Spleen (tissue), 11 donors: ENCODE results near the gene LRP1. TPM values are rescaled to one million over a fixed set of nuclear protein-coding genes. Genes with fewer than 3 reads are reported as not detected.

Experiments used
- DNase-seq: peaks from one replicate; pipeline ENCODE4 v3.0.0-alpha.2; 2020
- H3K27ac ChIP-seq, 8 donors: fragments of 200-600 bp; sonication (generic) in 7 of 8; 1 replicate in 4 of 8; 2 replicates in 4 of 8; pipeline versions ENCODE4 v1.5.0 to v1.8.0; 2016 to 2021; ENCODE audit warnings: inconsistent platforms in 4 of 8, mild to moderate bottlenecking in 4 of 8, moderate library complexity in 1 of 8
- H3K27me3 ChIP-seq, 7 donors: fragments of 200-600 bp; sonication (generic) in 6 of 7; replicated peaks in 1 of 7; 1 replicate in 4 of 7; 2 replicates in 3 of 7; pipeline versions ENCODE4 v1.5.0 to v1.8.0; 2016 to 2021; ENCODE audit warnings: inconsistent platforms in 3 of 7, mild to moderate bottlenecking in 1 of 7
- H3K36me3 ChIP-seq, 6 donors: fragments of 200-600 bp; sonication (generic) in 5 of 6; 1 replicate in 4 of 6; 2 replicates in 2 of 6; pipeline versions ENCODE4 v1.5.0 to v1.8.0; 2016 to 2021; ENCODE audit warnings: inconsistent platforms in 2 of 6
- H3K4me1 ChIP-seq, 6 donors: fragments of 200-600 bp; sonication (generic) in 5 of 6; 1 replicate in 3 of 6; 2 replicates in 3 of 6; pipeline versions ENCODE4 v1.5.0 to v1.8.0; 2016 to 2021; ENCODE audit warnings: inconsistent platforms in 3 of 6
- H3K4me3 ChIP-seq, 8 donors: fragments of 200-600 bp; sonication (generic) in 7 of 8; 1 replicate in 4 of 8; 2 replicates in 4 of 8; pipeline versions ENCODE4 v1.5.0 to v1.8.0; 2016 to 2021; ENCODE audit warnings: inconsistent platforms in 4 of 8, mild to moderate bottlenecking in 4 of 8, moderate library complexity in 2 of 8
- H3K9me3 ChIP-seq, 8 donors: fragments of 200-600 bp; sonication (generic) in 7 of 8; 1 replicate in 4 of 8; 2 replicates in 4 of 8; pipeline versions ENCODE4 v1.5.0 to v1.8.0; 2016 to 2021; ENCODE audit warnings: inconsistent platforms in 4 of 8
- CTCF ChIP-seq, 11 experiments: fragments of 200-600 bp in 7 of 11; fragments of 450-650 bp in 4 of 11; sonication (generic) in 4 of 11; IDR thresholded peaks in 8 of 11; conservative IDR thresholded peaks in 3 of 11; 1 replicate in 7 of 11; 2 replicates in 4 of 11; pipeline versions ENCODE4 v1.4.0 to v1.8.0; 2016 to 2021; ENCODE audit warnings: antibody characterized with exemption in 11 of 11, inconsistent platforms in 4 of 11, mild to moderate bottlenecking in 1 of 11
- POLR2A ChIP-seq, 3 donors: fragments of 450-650 bp; IDR thresholded peaks; one replicate each; pipeline ENCODE4 v1.5.1; 2017; ENCODE audit warnings: antibody characterized with exemption in 3 of 3, mild to moderate bottlenecking in 1 of 3
- POLR2AphosphoS5 ChIP-seq, 3 donors: sonication (generic); formaldehyde crosslinking; IDR thresholded peaks; one replicate each; pipeline ENCODE4 v1.5.1; 2017; ENCODE audit warnings: antibody characterized with exemption in 3 of 3
- WGBS, 5 donors: extraction: QIAGEN DNeasy Blood & Tissue Kit in 3 of 5; methylation state at CpG; one replicate each; pipeline versions ENCODE4 v1.1.5 to v1.1.7; 2013 to 2018; 5-methylcytosine and 5-hydroxymethylcytosine counted together
- intact Hi-C: fragments of 100-400 bp; cut with DNase I; formaldehyde crosslinking; loops from one replicate; pipeline ENCODE4 v1.15.0; 2023; ENCODE audit warnings: low total_unique reads
- polyA plus RNA-seq, 3 donors: library from polyadenylated mRNA; stranded (reverse); fragments of 200-250 nt; gene quantifications; one replicate each; pipeline ENCODE4 v1.2.1, GENCODE V29; 2013
- total RNA-seq, 7 donors: library from RNA; depleted of rRNA in 3 of 7; stranded (reverse); fragments of >200 nt in 3 of 7; fragmentation: NEBNext Ultra II Directional in 4 of 7; extraction: Animal tissue kit (Norgen Biotek cat#: 25700) in 4 of 7; gene quantifications; one replicate each; pipeline versions ENCODE4 v1.1.0 to v1.2.1, GENCODE V29; 2016 to 2021
- donor health status: healthy with polysubstance abuse.
- donor health status: DM: no; HTN: no; CAD: no; lungs with moderate emphysema.
- donor health status: DM: no; HTN: no; CAD: no.
- donor health status: Bipolar disorder and iron deficiency.
- donor health status: healthy.
- donor health status: DM: no; HTN: no; CAD: no.
- donor health status: DM: yes; HTN: yes; CAD: no.

The LRP1 gene
- total and polyA plus RNA-seq, 10 donors = 8.9 to 216 (median 159) TPM

DNA sequence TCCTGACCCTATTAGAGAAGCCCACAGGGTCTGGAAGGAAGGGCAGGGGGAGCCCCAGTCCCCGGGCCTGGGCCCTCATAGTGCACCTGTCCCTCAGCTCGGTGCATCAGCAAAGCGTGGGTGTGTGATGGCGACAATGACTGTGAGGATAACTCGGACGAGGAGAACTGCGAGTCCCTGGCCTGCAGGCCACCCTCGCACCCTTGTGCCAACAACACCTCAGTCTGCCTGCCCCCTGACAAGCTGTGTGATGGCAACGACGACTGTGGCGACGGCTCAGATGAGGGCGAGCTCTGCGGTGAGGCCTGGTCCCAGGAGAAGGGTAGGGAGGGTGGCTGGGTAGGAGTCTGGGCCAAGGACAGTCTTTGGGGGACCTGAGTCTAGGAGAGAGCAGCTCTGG, 45.4 kb downstream of the LRP1 start:
- peak in 1 of 3 donors; percentile 36 for TF ChIP-seq POLR2AphosphoS5 (IDR thresholded peaks at IDR 0.05)
- no peak for TF ChIP-seq CTCF (IDR thresholded peaks at IDR 0.05 in 8 of 11, conservative IDR thresholded peaks at IDR 0.05 in 3 of 11)
- no peak for TF ChIP-seq POLR2A (IDR thresholded peaks at IDR 0.05)
- Histone ChIP-seq H3K36me3 (peaks cover 0 to 88% (median 7%) of the 10 kb centered on the region in 6 donors), H3K27me3 (peaks cover 0 to 5% (median 0%) of the 10 kb centered on the region in 7 donors), H3K4me1 (no peaks in the 10 kb centered on the region), H3K27ac (no peak overlapping the region), H3K9me3 (no peaks in the 10 kb centered on the region), H3K4me3 (no peak overlapping the region)
- 83 to 94% (median 88%) methylated on average over 14 of the region's 14 CpGs for WGBS, 5 donors
- intact Hi-C loops = no loop called here
- DNase-seq = no peak

DNA sequence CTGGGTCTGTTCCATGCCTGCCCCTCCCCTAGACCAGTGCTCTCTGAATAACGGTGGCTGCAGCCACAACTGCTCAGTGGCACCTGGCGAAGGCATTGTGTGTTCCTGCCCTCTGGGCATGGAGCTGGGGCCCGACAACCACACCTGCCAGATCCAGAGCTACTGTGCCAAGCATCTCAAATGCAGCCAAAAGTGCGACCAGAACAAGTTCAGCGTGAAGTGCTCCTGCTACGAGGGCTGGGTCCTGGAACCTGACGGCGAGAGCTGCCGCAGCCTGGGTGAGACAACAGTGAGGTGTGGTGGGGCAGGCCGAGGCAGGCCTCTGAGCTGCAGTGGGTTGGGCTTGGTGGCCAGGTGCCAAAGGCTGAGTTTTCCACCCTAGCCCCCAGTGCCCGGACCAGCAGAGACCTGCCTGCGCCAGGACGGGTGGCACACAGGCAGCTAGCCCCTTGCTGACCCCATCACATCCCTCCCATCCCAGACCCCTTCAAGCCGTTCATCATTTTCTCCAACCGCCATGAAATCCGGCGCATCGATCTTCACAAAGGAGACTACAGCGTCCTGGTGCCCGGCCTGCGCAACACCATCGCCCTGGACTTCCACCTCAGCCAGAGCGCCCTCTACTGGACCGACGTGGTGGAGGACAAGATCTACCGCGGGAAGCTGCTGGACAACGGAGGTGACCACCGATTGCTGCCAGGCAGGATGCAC, 47.3 kb downstream of the LRP1 start:
- no peak for TF ChIP-seq POLR2A (IDR thresholded peaks at IDR 0.05)
- TF ChIP-seq POLR2AphosphoS5 (IDR thresholded peaks at IDR 0.05) = peak in 2 of 3 donors; percentile 52 to 68
- peak in 10 of 11 experiments; percentile 12 to 70 (median 56) for TF ChIP-seq CTCF (IDR thresholded peaks at IDR 0.05 in 8 of 11, conservative IDR thresholded peaks at IDR 0.05 in 3 of 11)
- 61 to 75% (median 64%) methylated on average over 26 to 29 of the region's 29 CpGs for WGBS, 5 donors
- no peak for DNase-seq
- Histone ChIP-seq H3K9me3 (no peaks in the 10 kb centered on the region), H3K27me3 (peaks cover 0 to 5% (median 0%) of the 10 kb centered on the region in 7 donors), H3K36me3 (peaks cover 0 to 88% (median 10%) of the 10 kb centered on the region in 6 donors), H3K4me3 (no peak overlapping the region), H3K4me1 (no peaks in the 10 kb centered on the region), H3K27ac (peak overlapping the region in 1 of 8 donors; percentile 14)
- intact Hi-C loops = no loop called here

GRCh38 chr12:57176139-57176477, 47.8 kb downstream of the LRP1 start:
- Histone ChIP-seq H3K4me1 (no peaks in the 10 kb centered on the region), H3K4me3 (no peak overlapping the region), H3K27me3 (peaks cover 0 to 5% (median 0%) of the 10 kb centered on the region in 7 donors), H3K36me3 (peaks cover 0 to 89% (median 10%) of the 10 kb centered on the region in 6 donors), H3K27ac (no peak overlapping the region), H3K9me3 (no peaks in the 10 kb centered on the region)
- no peak for DNase-seq
- no peak for TF ChIP-seq POLR2AphosphoS5 (IDR thresholded peaks at IDR 0.05)
- peak in 2 of 11 experiments; percentile 21 to 42 for TF ChIP-seq CTCF (IDR thresholded peaks at IDR 0.05 in 8 of 11, conservative IDR thresholded peaks at IDR 0.05 in 3 of 11)
- TF ChIP-seq POLR2A (IDR thresholded peaks at IDR 0.05) = no peak
- intact Hi-C loops = no loop called here
- WGBS, 5 donors = 80 to 89% (median 84%) methylated on average over 9 of the region's 9 CpGs

GRCh38 chr12:57176846-57177245, 48.6 kb downstream of the LRP1 start:
- Histone ChIP-seq H3K4me3 (no peak overlapping the region), H3K27me3 (peaks cover 0 to 5% (median 0%) of the 10 kb centered on the region in 7 donors), H3K27ac (no peak overlapping the region), H3K36me3 (peaks cover 0 to 94% (median 10%) of the 10 kb centered on the region in 6 donors), H3K4me1 (no peaks in the 10 kb centered on the region), H3K9me3 (no peaks in the 10 kb centered on the region)
- WGBS, 5 donors = 81 to 92% (median 89%) methylated on average over 6 to 9 of the region's 9 CpGs
- TF ChIP-seq POLR2A (IDR thresholded peaks at IDR 0.05) (no peak), CTCF (IDR thresholded peaks at IDR 0.05 in 8 of 11, conservative IDR thresholded peaks at IDR 0.05 in 3 of 11) (no peak), POLR2AphosphoS5 (IDR thresholded peaks at IDR 0.05) (peak in 1 of 3 donors; percentile 1)
- no peak for DNase-seq
- intact Hi-C loops = no loop called here
